GM21528 (cell line): ENCODE data around the gene KCTD13.

Experiments
- ATAC-seq: cut with Tn5 transposase; IDR thresholded peaks from one replicate; pipeline ENCODE4 v1.9.1; 2021; ENCODE audit warnings: mild to moderate bottlenecking, moderate library complexity; ENCODE audit not compliant: unreplicated experiment, low FRiP score

Gene KCTD13

GRCh38 chr16:29909391-29909790 is 16.6 kb downstream of the KCTD13 start:
- no peak for ATAC-seq

- no peak for ATAC-seq
Measured at GRCh38 chr16:29908719-29909220, 17.3 kb downstream of the KCTD13 start.

GRCh38 chr16:29907973-29908372 is 18.1 kb downstream of the KCTD13 start:
- ATAC-seq, result no peak

- ATAC-seq, result no peak
Measured at GRCh38 chr16:29906520-29907244, 19.3 kb downstream of the KCTD13 start.

GRCh38 chr16:29905668-29906067 is 20.4 kb downstream of the KCTD13 start:
- ATAC-seq, result no peak

- no peak for ATAC-seq
Measured at GRCh38 chr16:29904947-29905346, 21.1 kb downstream of the KCTD13 start.

- no peak for ATAC-seq
Measured at GRCh38 chr16:29903590-29903989, 22.4 kb downstream of the KCTD13 start.

- ATAC-seq, result no peak
Measured at GRCh38 chr16:29901607-29901945, 24.4 kb downstream of the KCTD13 start.

GRCh38 chr16:29900888-29901606 is 25.0 kb downstream of the KCTD13 start:
- no peak for ATAC-seq

- no peak for ATAC-seq
Measured at GRCh38 chr16:29900102-29900887, 25.7 kb downstream of the KCTD13 start, which contains the start of gene ASPHD1. ASPHD1 (plus strand) TSS chr16:29900488; CDS start chr16:29900972, 484 bp downstream.

- ATAC-seq, result no peak
Measured at GRCh38 chr16:29899516-29900101, 26.4 kb downstream of the KCTD13 start, which contains the start of gene SEZ6L2. SEZ6L2 (minus strand) TSS chr16:29899550; CDS start chr16:29899019, 531 bp downstream.

- ATAC-seq, result no peak
Measured at GRCh38 chr16:29898804-29899515, 27.1 kb downstream of the KCTD13 start.

GRCh38 chr16:29898135-29898803 is 27.8 kb downstream of the KCTD13 start:
- no peak for ATAC-seq

- no peak for ATAC-seq
Measured at GRCh38 chr16:29897333-29897732, 28.7 kb downstream of the KCTD13 start.

- no peak for ATAC-seq
Measured at GRCh38 chr16:29896841-29897240, 29.2 kb downstream of the KCTD13 start.

- no peak for ATAC-seq
Measured at GRCh38 chr16:29894352-29894751, 31.7 kb downstream of the KCTD13 start.

- no peak for ATAC-seq
Measured at GRCh38 chr16:29893553-29893952, 32.5 kb downstream of the KCTD13 start.

- no peak for ATAC-seq
Measured at GRCh38 chr16:29892458-29892813, 33.6 kb downstream of the KCTD13 start.
